GM19467 (cell line): ENCODE results near the gene TMEM131.

Source experiments
- ATAC-seq: cut with Tn5 transposase; IDR thresholded peaks from one replicate; pipeline ENCODE4 v1.9.1; 2021; ENCODE audit warnings: mild to moderate bottlenecking, moderate library complexity; ENCODE audit not compliant: unreplicated experiment

TMEM131 gene

DNA sequence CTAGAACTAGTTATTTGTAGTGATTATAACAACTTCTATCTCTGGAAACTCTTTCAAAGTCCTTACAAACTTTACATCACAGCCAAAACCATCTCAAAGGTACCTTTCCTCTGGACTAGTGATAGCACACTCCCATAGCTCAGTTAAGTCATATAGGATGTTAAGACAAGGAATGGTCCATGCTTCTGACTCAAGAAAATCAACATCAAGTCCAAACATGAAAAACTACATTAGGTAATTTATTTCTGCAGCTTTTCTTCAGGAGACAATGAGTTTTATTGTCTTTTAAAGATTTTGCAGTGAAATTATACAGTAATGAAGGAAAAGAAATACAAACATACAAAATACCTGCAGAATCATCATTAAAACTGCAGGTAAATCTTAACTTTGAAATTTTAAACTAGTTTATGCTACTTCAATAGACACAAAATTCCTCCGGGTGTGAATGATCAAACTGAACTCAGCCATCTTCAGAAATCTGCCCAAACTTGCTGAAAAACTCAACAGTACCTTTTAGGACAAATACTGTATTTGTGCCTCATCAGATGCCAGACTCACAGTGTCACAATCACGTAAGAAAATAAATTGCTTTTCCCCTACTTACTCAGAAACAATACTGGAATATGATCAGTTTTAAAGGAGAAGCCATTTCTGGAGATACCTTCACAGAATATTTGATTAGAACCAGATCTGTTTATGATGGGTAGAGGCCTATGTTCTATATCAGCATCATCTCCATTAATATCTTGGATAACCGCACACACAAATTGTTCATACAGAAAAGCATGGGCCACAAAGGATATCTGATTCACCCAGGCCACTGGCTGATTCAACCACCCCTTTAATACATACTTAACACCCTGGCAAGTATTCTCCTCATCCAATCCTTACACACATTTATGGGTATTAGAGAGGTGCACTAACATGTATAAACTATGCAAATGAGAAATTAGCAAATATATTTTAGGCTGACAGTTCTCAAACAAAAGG is 2.6 kb downstream of the TMEM131 start:
- ATAC-seq = no peak

DNA sequence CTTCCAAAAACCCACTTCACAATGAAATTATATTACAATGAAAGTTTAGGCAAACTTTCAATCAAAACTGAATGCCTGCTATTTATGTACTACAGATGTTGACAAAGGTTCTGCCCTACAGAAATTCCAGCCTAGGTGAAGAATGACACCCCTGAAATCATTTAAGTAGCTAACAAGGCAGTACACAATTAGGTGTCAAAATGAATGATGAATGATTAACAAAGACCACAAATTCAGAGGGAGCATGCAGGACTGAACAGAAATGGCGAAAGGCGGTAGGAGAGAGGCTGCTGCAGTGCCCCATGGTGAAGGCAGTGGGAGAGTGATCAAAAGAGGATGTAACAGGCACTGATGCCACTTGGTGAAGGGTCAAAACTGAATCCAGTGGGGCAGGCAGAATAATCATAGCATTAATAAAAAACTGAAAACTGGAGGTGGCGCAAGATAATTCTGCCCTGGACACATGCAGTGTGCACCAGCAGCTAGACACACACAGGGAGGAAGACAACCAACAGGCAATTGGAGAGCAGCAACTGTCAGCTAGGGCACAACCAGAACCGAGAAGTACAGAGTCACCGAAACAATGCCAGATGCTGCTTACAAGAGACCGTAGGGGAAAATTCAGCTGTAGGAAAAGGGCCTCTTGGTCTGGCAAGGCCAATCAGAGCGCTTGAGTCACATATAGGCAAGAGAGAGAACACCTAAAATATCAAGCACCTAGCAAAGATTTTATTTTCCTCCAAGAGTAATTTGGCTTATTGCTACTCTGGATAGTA is 4.5 kb downstream of the TMEM131 start:
- ATAC-seq = no peak

DNA sequence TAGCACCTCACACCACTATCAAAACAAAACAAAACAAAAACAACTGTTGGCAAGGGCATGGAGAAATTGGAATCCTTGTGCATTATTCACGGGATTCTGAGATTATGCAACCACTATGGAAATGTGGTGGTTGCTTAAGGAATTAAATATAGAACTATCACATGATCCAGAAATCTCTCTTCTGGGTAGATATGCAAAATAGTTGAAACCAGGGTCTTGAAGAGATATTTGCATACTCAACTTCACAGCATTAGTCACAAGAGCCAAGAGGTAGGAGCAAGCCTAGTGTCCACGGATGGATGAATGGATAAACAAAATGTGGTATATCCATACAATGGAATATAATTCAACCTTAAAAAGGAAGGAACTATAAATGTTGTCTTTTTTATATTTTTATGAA is 7.0 kb downstream of the TMEM131 start:
- no peak for ATAC-seq

DNA sequence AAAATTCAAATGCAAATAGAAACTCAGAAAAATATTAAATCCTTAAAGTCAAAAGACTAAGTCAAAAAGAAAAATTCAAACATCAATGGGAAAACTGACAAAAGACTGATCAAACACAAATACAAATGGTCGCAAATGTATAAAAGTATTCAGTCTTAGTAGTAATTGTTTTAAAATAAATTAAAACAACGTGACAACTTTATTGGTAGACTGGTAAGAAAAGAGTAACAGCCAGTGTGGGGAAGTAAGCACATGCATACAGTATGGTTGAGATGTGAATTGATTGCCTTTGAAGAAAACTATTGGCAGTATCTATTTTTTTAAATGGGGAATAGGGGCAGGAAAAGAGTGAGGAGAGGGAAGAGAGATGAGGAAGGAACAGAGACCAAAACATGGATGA is 9.8 kb downstream of the TMEM131 start:
- no peak for ATAC-seq

DNA sequence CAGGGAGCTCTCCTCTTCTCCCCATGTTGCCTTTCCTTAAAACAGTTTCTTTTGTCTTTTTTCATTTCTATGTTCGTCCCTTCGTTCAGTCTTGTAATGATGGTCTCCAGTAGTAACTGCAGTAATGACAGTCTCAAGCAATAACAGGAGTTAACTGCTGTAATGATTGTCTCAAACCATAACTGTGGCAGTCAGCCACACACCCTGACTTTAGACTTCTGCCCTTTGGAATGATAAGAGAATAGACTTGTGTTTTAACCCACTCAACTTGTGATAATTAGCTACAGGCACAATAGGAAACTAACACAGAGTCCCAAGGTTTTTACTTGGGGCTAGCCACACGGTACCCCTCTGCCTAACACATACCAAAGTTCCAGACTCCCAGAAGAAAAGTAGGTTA is 12.1 kb downstream of the TMEM131 start:
- no peak for ATAC-seq

DNA sequence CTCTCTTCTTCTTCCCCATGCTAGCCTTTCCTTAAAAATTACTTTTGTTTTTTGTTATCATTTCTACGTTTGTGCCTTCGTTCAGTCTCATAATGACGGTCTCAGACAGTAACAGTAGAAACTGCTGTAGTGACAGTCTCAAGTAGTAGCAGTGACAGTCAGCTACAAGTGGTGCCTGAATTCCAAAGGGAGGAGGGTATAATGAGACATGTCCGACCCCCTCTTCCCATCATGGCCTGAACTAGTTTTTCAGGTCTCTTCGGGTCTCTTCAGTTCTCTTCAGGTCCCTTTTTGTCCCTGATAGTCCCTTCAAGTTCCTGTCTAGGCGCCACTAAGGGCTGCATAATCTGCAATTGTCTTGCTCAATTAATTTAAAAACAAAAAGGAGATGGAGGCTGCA is 12.6 kb downstream of the TMEM131 start:
- ATAC-seq = no peak

DNA sequence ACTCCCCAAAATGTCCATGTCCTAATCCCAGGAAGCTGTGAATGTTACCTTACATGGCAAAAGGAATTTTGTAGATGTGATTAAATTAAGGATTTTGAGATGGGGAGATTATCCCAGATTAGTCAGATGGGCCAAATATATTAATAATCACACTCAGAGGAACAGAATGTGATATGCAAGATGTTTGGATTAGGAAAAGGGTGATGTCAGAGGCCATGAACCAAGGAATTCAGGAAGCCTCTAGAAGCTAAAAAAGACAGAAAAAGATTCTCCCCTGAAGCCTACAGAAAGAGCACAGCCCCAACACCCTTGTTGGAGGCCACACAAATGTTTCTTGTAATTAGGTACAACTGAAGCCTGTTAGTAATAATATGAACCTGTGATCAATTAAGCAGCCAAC is 13.1 kb downstream of the TMEM131 start:
- ATAC-seq = no peak

DNA sequence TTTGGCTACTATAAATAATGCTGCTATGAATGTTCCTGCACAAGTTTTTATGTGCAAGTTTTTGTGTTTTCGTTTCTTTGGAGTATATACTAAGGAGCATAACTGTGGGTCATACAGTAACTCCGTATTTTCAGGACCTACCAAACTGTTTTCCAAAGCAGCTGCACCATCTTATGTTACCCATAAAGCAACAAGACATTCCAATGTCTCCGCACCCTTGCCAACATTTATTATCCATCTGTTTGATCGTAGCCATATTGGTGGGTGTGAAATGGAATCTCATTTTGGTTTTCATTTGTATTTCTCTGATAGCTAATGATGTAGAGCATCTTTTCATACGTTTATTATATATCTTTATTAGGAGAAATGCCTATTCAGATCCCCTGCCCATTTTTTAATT is 13.8 kb downstream of the TMEM131 start:
- ATAC-seq = no peak

DNA sequence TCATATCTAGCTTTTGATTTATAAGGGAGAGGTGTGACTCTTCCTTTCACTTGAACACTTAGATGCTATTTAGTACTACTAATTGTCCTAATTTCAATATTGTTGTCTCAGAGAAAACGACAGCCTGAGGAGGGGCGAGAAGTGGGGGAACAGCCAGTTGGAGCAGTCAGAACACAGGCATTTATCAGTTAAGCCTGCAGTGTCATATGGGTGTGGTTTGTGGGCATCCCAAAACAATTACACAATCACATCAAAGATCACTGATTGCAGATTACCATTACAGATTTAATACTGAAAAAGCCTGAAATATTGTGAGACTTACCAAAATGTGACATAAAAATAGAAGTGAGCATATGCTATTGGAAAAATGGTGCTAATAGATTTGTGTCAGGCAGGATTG is 15.8 kb downstream of the TMEM131 start:
- no peak for ATAC-seq

DNA sequence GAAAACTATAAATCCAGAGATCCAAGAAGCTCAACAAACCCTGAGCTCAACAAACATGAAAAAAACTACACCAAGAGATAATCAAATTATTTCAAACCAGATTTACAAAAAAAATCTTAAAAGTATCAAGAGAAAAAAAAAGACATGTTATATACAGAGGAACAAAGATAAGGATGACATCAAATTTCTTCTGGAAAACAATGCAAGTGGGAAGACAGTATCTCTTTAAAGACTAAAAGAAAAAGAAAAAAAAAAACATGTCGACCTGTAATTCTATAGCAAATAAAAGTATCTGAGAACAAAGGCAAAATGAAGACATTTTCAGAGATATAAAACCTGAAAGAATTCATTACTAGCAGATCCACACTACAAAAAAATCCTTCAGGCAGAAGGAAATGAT is 21.3 kb downstream of the TMEM131 start:
- no peak for ATAC-seq

DNA sequence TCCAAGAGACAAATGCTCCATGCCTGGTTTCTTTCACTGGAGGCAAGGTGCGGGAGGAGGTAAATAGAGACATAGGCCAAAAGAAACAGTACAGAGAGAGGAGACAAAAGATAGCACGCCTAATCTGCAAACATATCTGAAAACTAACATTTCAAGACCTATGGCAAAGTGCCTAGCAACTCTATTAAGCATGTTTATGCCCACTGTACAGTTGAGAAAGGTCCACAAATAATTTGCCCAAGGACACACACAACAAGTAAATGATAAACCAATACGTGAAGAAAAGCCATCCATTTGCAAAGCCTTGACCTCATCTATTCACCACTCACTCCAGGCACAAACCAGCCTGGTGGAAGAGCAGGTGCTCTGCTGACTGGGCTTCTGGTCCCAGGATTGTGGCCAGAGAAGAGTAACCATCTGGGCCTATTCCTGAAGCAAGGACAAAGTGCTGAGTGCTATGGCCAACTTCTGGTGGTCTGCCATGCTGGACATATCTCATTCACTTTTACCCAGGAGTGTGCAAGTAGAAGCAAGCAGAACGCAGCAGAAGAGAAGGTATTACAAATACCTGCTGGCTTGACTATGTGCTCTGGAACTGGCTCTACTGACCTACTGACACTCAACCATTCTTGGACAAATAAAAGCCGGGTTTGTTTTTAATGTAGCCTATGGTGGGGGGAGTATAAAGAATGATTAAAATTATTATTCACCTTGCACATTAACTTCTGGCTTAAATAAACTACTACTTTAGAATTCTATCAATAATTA is 25.3 kb downstream of the TMEM131 start:
- ATAC-seq = no peak

DNA sequence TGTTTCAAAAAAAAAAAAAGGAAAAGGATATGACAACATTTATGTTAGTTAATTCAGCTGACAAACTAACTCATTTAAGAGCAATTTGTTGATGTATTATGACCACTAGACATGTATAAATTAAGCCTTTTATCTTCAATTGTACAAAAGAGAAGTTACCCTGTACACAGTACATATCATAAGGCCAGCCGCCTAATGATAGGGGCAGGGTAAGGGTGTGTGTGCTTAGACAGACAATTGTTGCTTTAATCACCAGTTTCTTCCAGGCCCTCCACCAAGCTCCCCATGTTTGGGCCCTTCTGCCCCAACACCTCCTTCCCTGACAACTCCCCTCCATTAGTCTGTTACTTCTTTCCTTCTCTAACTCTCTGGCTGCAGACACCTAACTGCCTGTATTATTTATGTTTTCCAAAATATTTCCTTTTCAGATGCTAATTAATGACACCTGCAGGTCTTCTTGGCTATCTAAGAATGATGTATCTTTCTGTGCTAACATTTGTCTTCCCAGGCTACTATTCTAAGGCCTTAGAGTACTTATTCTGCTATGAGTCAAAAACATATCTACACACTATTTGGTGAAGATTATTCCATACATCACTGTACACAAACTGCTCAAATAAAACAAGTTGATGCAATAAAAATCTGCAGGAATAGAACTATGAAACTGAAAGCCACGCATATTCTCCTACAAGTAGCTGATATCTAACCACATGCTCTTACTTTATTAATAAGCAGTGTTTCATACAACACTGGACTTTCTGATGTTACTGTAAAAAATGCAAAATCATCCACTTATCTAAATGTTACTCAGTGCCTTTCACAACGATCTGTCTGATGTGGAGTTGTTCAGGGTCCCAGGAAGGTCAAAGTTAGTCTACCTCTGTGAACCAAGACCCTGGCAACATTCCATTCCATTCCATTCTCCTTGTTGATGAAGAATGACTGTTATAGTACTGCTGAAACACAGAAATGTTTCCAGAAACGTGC is 26.4 kb downstream of the TMEM131 start:
- ATAC-seq = no peak

DNA sequence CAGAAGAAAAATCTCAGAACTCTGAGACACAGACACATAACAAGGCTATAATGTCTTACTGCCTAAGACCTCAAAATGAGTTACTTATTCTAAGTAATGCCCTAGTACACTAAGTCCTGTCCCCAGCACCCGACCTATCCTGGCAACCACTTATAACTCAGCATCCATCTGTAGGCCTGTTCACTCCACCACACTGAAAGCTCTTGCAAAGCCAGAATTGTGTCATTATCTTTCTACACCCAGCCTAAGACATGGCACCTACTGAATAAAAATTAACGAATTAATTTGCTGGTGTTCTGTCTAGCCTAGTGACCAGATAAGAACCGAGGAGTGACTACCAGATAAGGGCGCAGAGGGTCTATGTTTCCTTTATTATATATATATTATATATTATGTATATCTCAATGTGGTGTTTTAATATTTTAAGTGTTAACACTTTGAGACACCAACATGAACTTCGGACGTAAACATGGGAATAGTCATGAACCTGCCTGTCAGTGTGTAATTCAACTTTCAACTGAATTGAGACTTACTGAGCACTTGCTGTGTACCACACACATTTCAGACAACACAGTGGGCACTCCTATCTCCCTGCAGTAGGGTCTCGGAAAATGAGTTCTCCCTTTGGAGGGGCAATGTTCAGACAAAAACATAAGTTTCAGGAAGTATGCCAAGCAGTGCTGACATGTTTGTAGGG is 27.7 kb downstream of the TMEM131 start:
- no peak for ATAC-seq

DNA sequence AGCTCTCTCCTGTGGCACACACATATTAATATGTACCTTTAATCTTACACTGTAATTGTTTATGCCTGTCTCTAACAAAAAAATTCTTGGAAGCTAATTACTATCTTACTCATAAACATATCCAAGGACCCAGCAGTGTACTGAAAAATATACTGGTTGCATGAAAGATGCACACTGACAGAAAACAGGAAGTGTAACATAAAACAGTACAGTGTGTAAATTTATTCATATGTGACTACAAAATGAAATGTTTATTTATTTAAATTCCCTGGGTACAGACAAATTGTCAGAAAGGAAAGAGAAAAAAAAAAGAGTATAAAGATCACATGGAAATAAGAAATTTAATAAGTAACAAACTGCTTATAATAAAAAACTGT is 28.5 kb downstream of the TMEM131 start:
- ATAC-seq = peak; percentile 9

DNA sequence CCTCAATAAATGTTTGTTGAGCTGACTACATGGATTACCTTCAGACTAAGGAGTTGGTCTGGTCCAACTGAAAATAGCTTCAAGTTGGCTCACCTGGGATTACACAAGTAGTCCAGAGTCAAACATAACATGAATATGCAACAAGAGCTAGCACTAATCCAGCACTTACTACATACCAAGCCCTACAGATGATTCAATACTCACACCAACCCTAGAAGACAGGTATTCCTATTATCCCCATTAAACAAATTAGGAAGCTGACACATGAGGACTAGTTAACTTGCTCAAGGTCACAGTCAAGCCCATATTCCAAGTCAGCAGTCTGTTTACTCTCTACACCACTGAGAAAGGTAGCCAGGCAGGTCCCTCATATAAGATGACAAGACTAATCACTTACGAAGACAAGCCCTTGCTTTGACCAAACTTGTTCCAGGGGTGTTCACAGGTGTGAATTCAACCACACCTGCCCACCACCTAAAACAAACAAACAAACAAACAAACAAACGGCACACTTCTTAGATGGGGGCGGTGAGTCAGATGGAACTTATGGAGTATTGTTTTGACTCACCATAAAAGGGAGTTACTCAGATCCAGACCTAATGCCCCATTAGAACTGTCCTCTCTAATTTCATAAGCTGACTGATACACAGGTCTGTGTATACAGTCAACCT is 29.1 kb downstream of the TMEM131 start:
- peak; percentile 50 for ATAC-seq

DNA sequence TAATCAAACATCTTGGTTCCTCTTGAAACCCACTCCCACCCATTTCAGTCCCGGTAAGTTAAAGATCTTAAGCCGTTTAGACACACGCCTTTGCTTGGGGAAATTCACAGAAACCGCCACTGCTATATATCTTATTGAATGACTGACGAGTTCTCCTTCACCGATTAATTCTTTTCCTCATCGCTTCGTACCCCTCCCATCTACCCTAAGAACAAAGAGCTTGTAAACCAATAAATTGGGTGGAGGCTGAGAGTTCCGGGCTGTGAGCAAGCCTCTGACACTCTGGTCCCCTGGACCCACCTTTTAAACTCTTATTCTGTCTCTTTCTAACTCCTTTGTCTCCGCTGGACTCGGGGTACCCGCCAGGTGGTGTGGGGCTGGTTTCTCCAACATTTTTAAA is 30.6 kb downstream of the TMEM131 start:
- ATAC-seq = no peak

DNA sequence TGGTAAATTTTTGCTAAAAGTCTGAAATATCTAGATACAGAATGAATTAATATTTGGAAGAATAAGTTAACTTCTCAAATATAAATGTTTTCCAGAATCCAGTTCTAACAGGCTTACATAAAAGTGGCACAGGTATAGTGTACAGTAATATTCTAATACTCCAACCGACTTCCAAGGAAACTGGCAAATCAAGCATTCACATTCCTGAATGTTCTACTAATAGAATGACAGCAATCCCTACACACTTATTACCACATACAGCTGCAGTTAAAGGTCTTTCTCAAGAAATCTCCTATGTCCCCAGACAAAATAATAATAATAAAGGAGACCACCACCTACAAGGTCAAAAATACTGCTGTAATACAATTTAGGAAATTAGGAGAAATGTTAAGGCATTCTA is 31.9 kb downstream of the TMEM131 start:
- no peak for ATAC-seq

DNA sequence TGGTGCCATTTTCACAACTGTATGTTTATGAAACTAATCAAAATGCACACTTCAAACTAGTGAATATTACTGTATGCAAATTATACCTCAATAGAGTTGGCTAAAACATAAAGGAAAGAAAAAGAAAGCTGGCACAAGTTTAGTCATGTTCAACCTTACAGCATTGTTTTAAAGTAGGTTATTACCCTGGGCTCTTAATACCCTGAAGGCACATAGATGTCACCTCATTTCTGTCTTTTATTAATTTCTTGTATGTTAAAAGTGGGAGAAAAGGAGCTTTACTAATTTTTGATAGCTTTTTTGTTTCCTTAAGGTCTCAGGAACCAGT is 32.7 kb downstream of the TMEM131 start:
- ATAC-seq = no peak

DNA sequence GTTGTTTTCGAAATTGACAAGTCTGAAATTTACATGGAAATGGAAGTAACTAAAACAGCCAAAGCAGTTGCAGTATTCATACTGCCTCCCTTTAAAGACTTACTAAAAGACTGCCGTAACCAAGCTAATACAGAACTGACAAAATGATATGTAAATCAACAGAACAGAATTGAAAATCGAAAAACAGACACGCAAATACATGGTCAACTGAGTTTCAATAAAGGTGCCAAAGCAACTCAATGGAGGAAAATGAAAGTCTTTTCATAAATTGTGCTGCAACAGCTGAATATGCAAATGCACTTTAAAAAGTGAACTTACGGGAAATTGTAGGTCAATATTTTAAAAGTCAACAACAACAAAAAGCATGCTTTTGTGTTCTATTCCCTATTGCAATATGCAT is 34.2 kb downstream of the TMEM131 start:
- no peak for ATAC-seq
